Keratinocyte (primary cell): Measurements from ENCODE around the gene AGO1.

Source experiments
- CTCF ChIP-seq, 3 experiments: IDR thresholded peaks in 1 of 3; conservative IDR thresholded peaks in 1 of 3; optimal IDR thresholded peaks in 1 of 3; 2 replicates in 2 of 3; 3 replicates in 1 of 3; pipeline versions ENCODE3 to v1.5.1; 2011; ENCODE audit warnings: low read length in 3 of 3, mild to moderate bottlenecking in 3 of 3, moderate library complexity in 2 of 3, control low read depth in 1 of 3, inconsistent platforms in 1 of 3; ENCODE audit not compliant: insufficient read depth in 2 of 3; ENCODE audit errors: extremely low read depth in 1 of 3
- EZH2 ChIP-seq: IDR thresholded peaks from one replicate; pipeline ENCODE4 v1.6.1; 2012; ENCODE audit warnings: inconsistent platforms, mild to moderate bottlenecking, low read length, moderate library complexity

DNA sequence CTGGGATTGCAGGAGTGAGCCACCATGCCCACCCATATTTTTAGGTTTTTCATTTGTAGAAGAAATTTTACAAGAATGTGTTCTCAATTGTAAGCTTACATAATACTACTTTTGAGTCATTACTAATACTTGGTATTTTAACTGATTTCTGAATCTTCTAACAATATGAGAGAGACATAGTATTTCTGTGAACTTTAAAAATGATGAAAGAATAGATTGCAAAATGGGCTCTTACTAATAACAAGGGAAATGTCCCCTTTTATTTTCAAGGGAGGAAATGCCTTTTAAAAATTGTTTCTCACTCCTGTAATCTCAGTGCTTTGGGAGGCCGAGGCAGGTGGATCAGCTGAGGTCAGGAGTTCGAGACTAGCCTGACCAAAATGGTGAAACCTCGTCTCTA lies 53.8 kb downstream of the AGO1 start:
- TF ChIP-seq CTCF (optimal IDR thresholded peaks at IDR 0.05 in 1 of 3, IDR thresholded peaks at IDR 0.05 in 1 of 3, conservative IDR thresholded peaks at IDR 0.05 in 1 of 3; ENCODE audit: extremely low read depth in 1 of 3, insufficient read depth in 2 of 3, low read length in 3 of 3): no peak
- TF ChIP-seq EZH2: no peak
